ENCODE measurements around the gene TMEM131L.
A peak's percentile ranks its signal among the peaks of the same experiment; 100 is the strongest.
"Not testable (repeated sequence)": the region's sequence is repeated elsewhere in the genome, so short reads cannot be mapped to it uniquely, and the experiment has no call there.

TMEM131L gene

DNA sequence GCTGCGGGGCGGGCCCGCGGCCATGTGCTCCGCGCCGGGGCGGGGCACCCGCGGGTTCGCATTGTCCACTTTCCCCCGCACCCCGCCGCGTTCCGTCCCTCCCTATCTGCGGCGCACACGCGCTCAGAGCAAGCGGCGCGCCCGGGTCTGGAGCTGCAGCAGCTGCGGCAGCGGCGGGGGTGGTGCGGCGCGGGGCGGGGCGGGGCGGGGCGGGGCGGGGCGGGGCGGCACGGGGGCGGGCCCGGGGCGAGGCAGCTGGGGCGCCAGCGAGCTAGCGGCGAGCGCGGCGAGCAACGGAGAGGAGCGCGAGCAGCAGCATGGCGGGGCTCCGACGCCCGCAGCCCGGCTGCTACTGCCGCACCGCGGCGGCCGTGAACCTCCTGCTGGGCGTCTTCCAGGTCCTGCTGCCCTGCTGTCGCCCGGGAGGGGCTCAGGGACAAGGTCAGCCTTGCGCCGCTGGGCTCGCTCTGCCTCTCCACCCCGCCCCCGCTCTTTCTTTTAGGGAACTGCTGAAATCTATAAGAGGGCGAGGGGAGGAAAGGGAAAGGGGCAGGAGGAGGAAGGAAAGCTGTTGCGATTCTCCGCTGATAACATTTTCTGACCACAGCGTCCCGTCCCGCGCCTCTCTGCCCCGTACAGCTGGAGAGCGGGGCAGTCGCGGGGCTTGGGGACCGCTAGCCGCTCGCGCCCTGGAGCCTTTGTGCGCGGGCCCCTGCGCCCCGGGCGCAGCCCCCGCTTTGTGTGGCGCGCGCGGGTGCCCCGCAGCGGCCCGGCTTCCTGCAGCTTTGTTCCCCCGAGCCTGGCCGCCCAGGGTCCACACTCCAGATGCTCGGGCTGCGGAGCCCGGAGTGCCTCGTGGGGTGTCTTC is at the start of gene TMEM131L:
TMEM131L (plus strand) TSS at position 280 of the 868 bp plus-strand sequence; CDS start at position 318, 38 bp downstream.
- ChIA-PET CTCF (interaction anchor here (0.5 to 3.4 kb wide), 6 partner anchors 18 to 120 kb away, joined by 3 to 14 read pairs (median 4); no protein-coding TSS in a partner anchor), POLR2A (ENCODE audit: low non-redundant PET) (interaction anchor here (0.6 to 0.9 kb wide), 4 partner anchors 11 to 96 kb away, joined by 3 to 6 read pairs (median 3); no protein-coding TSS in a partner anchor)
- peak; percentile 71 for DNase-seq (ENCODE audit: low spot score)
- TF ChIP-seq CTCF (conservative IDR thresholded peaks at IDR 0.05; ENCODE audit: low read depth): no peak
- H3K27ac ChIP-seq: peak within 1 kb of the TSS; percentile 76

DNA sequence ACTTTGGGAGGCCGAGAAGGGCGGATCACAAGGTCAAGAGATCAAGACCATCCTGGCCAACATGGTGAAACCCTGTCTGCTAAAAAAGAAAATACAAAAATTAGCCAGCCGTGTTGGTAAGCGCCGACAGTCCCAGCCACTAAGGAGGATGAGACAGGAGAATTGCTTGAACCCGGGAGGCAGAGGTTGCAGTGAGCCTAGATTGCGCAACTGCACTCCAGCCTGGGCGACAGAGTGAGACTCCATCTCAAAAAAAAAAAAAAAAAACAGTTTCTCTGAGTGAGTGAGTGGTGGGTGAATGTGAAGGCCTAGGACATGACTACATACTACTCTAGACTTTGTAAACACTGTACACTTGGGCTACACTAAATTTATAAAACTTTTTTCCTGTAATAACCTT is 49.7 kb upstream of the TMEM131L start:
- CTCF ChIA-PET: interaction anchor here (0.6 to 1.1 kb wide), 2 partner anchors 16 to 65 kb away, joined by 5 to 6 read pairs; no protein-coding TSS in a partner anchor
- H3K27ac ChIP-seq; POLR2A ChIA-PET (ENCODE audit: low non-redundant PET); DNase-seq (ENCODE audit: low spot score): not testable (repeated sequence)

- CTCF ChIA-PET: no interaction called here
- no peak overlapping the region for H3K27ac ChIP-seq
- POLR2A ChIA-PET (ENCODE audit: low non-redundant PET): no interaction called here
- DNase-seq (ENCODE audit: low spot score): no peak
- TF ChIP-seq CTCF (conservative IDR thresholded peaks at IDR 0.05; ENCODE audit: low read depth): no peak
These were observed 48.0 kb upstream of the TMEM131L start for GRCh38 chr4:153418121-153418520.

GRCh38 chr4:153418558-153418957 is 47.6 kb upstream of the TMEM131L start:
- no peak for TF ChIP-seq CTCF (conservative IDR thresholded peaks at IDR 0.05; ENCODE audit: low read depth)
- no peak overlapping the region for H3K27ac ChIP-seq
- ChIA-PET POLR2A (ENCODE audit: low non-redundant PET) (no interaction called here), CTCF (no interaction called here)
- no peak for DNase-seq (ENCODE audit: low spot score)

DNA sequence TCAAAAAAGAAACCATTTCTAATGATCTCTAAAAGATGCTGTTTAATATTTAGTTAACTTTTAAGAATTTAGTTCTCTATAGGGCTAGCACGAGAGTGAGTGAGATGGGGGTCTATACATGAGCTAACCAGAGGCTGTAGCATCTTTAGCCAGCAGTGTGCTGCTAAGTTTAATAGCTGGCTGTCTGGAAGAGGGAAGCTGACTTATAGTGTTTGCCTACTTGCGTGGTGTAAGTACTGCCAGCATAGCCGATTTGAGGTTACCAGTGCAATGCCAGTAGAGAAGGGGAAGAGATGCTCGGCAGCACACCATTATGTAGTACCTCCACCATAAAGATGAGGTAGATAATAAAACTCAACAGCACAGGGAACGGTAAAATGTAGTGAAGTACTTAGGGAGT is 47.1 kb upstream of the TMEM131L start:
- POLR2A ChIA-PET (ENCODE audit: low non-redundant PET): no interaction called here
- no peak overlapping the region for H3K27ac ChIP-seq
- no peak for DNase-seq (ENCODE audit: low spot score)
- TF ChIP-seq CTCF (conservative IDR thresholded peaks at IDR 0.05; ENCODE audit: low read depth): no peak
- CTCF ChIA-PET: no interaction called here

DNA sequence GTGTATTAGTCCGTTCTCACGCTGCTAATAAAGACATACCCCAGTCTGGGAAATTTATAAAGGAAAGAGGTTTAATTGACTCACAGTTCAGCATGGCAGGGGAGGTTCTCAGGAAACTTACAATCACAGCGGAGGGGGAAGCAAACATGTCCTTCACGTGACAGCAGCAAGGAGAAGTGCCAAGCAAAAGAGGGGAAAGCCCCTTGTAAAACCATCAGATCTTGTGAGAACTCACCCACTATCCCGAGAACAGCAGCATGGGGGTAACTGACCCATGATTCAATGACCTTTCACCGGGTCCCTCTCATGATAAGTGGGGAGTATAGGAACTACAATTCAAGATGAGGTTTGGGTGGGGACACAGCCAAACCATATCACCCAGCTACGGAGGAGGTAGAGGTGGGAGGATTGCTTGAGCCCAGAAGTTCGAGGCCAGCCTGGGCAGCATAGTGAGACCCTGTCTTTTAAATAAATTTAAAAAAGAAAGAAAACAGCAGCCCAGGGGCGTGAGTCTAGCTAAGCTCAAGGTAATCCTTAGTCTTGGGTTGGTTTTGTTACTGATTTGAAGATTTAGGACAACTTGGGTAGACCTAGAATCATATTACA is 46.4 kb upstream of the TMEM131L start:
- CTCF ChIA-PET: no interaction called here
- DNase-seq (ENCODE audit: low spot score): no peak
- POLR2A ChIA-PET (ENCODE audit: low non-redundant PET): no interaction called here
- no peak for TF ChIP-seq CTCF (conservative IDR thresholded peaks at IDR 0.05; ENCODE audit: low read depth)
- no peak overlapping the region for H3K27ac ChIP-seq

GRCh38 chr4:153420361-153420760 is 45.8 kb upstream of the TMEM131L start:
- no peak for DNase-seq (ENCODE audit: low spot score)
- H3K27ac ChIP-seq: no peak overlapping the region
- POLR2A ChIA-PET (ENCODE audit: low non-redundant PET): no interaction called here
- CTCF ChIA-PET: no interaction called here
- no peak for TF ChIP-seq CTCF (conservative IDR thresholded peaks at IDR 0.05; ENCODE audit: low read depth)

Data from RWPE1 (cell line).